HG03196 (cell line): ENCODE results near the gene CHD9NB.
"Not testable (repeated sequence)": the region's sequence is repeated elsewhere in the genome, so short reads cannot be mapped to it uniquely, and the experiment has no call there.

ENCODE experiments used
- ATAC-seq: cut with Tn5 transposase; IDR thresholded peaks from one replicate; pipeline ENCODE4 v1.9.1; 2021; ENCODE audit not compliant: unreplicated experiment

CHD9NB gene

GRCh38 chr16:53084141-53084541 is 31.4 kb upstream of the CHD9NB start:
- no peak for ATAC-seq

DNA sequence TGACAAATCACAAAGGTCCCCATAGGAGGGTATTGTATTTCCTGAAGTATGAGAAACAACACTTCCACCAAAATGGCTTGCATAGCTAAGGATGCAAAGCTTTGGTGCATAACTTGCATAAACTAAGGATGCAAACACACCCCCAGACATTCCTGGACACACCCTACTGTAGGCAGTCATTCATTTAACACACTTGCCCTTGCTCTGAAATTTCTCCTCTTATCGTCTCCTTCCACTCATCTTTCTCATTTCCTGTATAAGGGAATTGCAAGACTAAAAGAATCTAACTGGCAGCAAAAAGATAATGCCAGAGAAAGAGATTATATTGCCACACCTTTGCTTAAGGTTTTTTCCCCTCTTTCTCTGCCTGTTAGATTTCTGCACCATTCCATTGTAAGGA is 30.4 kb upstream of the CHD9NB start:
- no peak for ATAC-seq

GRCh38 chr16:53082509-53082908 is 29.8 kb upstream of the CHD9NB start:
- no peak for ATAC-seq

- ATAC-seq: no peak
Measured at GRCh38 chr16:53081686-53082407, 29.1 kb upstream of the CHD9NB start.

GRCh38 chr16:53081032-53081424 is 28.3 kb upstream of the CHD9NB start:
- ATAC-seq: no peak

DNA sequence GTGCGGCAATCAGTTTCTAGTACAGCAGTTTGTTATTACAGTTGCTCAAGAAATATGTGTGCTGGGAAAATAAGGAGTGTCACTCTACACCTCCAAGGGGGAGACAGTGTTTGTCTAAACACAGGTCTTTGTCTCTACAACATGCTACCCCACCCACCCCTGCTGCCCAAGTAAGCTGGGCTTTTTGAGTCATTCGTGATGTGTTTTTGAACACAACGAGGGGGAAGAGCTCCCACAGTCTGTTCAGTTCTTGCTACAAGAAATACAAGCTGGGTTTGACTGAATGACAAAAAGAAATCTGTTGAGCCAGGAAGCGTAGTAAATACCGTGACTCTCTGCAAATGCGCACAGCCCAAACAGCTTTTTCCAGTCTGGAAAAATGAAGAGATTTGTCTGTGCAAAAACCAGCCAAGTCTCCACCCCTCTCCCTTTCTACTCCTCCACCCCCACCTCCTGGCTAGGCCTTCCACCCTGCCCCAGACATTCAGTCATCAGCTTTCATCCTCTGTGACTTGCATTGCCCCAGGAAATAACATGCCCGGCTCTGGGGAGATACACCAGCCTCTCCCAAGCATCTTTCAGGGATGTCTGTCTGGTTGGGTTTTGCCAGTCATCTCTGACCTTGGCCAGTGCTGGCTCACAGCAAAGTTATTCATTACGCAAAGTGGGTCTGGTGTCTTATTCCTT is 27.8 kb upstream of the CHD9NB start:
- no peak for ATAC-seq

DNA sequence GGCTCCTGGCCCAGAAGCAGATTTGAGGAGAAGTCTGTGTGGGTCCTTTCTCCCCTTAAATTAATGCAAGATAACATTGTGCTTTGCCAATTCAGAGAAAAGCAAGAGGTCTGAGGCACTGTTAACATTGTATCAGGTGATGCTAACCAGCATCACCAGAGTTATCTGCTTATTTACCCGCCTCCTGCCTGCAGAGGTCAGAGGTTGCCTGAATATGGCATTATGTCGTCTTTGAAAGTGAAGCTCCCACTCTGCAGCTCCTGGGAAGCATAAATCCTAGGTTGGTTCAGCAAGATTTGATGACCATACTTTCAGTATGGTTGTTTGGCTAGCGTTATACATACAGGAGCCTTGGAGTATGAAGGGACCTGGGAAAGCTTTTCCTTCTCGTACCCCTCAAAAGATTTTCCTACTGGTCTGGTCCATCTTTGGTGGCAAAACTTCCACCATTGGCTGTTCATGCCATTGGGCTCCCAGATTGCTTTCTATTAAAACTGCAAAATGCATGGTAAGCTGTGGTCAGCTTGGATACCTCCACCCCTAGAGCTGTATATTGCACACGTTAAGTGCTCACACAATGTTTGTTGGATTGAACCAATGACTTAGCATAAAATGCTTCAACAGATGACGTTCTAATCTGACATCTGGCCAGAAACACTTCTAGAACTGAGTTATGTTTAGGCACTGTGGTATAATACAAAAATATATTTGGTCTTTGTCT is 26.2 kb upstream of the CHD9NB start:
- no peak for ATAC-seq

GRCh38 chr16:53078247-53078646 is 25.6 kb upstream of the CHD9NB start:
- no peak for ATAC-seq

DNA sequence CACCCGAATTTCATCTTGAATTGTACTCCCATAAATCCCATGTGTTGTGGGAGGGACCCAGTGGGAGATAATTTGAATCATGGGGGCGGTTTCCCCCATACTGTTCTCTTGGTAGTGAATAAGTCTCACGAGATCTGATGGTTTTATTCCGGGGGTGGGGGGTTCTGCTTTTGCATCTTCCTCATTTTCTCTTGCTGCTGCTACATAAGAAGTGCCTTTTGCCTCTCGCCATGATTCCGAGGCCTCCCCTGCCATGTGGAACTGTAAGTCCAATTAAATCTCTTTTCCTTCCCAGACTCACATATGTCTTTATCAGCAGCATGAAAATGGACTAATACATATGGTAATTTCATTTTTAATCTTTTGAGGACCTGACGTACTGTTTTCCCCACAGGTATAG is 22.8 kb upstream of the CHD9NB start:
- not testable (repeated sequence) for ATAC-seq

GRCh38 chr16:53074296-53074695 is 21.6 kb upstream of the CHD9NB start:
- not testable (repeated sequence) for ATAC-seq

GRCh38 chr16:53073022-53073421 is 20.3 kb upstream of the CHD9NB start:
- no peak for ATAC-seq

GRCh38 chr16:53071748-53072301 is 19.1 kb upstream of the CHD9NB start:
- peak; percentile 38 for ATAC-seq

- no peak for ATAC-seq
Measured at GRCh38 chr16:53069772-53070171, 17.1 kb upstream of the CHD9NB start.

DNA sequence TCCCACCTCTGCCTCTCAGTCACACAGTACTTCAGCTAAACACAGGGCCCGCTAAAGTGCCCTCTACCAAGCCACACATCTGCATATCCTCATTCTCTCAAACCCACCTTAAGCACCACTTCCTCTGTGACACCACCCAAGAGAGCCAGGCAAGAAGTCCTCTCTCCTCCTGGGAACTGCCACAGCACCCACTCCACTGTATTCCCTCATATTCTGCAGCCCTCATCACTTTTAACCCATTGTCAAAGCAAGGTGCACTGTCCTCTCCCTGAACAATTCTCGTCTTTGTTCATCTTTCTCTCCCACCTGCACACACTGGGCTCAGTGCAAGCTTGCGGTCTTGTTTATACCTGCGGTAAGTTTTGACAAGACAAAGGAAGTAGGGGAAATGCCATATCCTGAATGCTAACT is 15.7 kb upstream of the CHD9NB start:
- peak; percentile 56 for ATAC-seq

DNA sequence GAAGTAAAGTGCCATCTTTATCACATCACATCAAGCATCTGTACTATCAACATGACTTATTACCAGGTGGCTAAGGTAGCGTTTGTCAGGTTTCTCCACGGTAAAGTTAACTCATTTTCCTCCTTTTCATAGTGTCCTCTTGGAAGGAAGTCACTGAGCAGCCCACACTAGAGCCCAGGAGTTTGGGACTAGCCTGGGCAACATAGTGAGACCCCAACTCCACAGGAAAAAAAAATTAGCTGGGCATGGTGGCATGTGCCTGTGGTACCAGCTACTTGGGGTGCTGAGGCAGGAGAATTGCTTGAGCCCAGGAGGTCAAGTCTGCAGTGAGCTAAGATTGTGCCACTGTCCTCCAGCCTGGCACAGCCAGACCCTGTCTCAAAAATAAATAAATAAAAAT is 15.0 kb upstream of the CHD9NB start:
- ATAC-seq: no peak

DNA sequence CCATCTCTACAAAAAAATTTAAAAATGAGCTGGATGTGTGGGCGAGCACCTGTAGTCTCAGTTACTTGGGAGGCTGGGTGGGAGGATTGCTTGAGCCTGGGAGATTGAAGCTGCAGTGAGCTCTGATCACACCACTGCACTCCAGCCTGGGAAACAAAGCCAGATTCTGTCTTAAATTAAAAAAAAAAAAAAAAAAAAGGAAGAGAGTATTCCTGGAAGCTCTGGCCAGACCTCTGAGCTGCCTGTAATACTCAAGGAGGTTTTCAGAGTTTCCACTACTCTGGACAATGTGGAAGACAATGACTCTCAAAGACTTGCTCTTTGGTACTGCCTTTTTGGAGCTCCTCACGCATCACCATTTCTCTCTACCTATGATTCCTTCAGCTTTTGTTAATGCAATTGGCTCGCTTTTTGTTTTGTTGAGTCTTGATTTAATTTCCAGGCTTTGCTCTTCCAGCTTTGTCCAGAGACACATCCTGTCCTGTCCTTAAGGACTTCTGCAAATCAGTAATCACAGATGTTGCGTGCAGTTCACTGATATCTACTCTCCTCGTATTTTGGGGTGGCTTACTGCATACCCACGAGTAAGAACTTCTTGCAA is 12.9 kb upstream of the CHD9NB start:
- ATAC-seq: no peak

- ATAC-seq: no peak
Measured at GRCh38 chr16:53064081-53064578, 11.4 kb upstream of the CHD9NB start.

GRCh38 chr16:53061701-53062159 is 9.0 kb upstream of the CHD9NB start:
- ATAC-seq: peak; percentile 77

- peak; percentile 11 for ATAC-seq
Measured at GRCh38 chr16:53061256-53061655, 8.6 kb upstream of the CHD9NB start.

DNA sequence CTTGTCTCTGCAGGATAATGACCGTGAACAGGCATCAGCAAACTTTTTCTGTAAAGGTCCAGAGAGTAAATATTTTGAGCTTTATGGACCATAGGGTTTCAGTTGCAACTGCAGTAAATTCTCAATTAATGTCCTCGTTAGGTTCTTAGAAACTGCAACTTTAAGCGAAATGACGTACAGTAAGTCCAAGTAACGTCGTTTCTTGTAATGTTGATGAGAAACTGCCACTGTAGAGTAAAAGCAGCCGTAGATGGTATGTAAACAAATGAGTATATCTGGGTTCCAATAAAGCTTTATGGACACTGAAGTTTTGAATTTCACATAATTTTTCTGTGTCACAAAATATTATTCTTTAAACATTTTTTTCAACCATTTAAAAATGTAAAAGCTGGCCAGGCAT is 7.0 kb upstream of the CHD9NB start:
- ATAC-seq: no peak

DNA sequence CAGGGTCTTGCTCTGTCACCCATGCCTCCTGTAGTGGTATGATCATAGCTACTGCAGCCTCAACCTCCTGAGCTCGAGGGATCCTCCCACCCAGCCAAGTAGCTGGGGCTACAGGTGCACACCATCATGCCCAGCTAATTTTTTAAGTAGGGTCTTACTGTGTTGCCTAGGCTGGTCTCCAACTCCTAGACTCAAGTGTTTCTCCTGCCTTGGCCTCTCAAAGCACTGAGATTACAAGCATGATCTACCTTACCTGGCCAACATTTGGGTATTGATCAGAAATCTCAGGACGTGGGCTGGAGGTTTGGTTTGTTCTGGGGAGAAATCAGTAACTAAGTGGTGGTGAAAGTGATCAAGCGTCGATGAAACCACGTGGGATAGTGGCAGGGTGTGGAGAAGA is 6.2 kb upstream of the CHD9NB start:
- no peak for ATAC-seq
